HepG2 (cell line): ENCODE results near the gene PRKAR1B. TPM values are rescaled to one million over a fixed set of nuclear protein-coding genes. Genes with fewer than 3 reads are reported as not detected.

Source experiments
- ATF7 ChIP-seq, 2 experiments: fragments of 450-650 bp in 1 of 2; sonication (generic) in 1 of 2; formaldehyde crosslinking in 1 of 2; IDR thresholded peaks; 2 replicates each; pipeline versions ENCODE4 v1.4.0 to v1.6.1; 2016 to 2020; ENCODE audit warnings: antibody characterized with exemption in 1 of 2, mild to moderate bottlenecking in 1 of 2, missing genetic modification reagents in 1 of 2
- CCDC6 ChIP-seq: sonication (generic); formaldehyde crosslinking; IDR thresholded peaks from 2 replicates; pipeline ENCODE4 v1.8.1; 2022; ENCODE audit warnings: mild to moderate bottlenecking, missing genetic modification reagents, moderate library complexity
- GABPB1 ChIP-seq: IDR thresholded peaks from 2 replicates; pipeline ENCODE4 v1.6.1; 2016; ENCODE audit warnings: mild to moderate bottlenecking, missing genetic modification reagents, moderate library complexity, missing compliant biosample characterization
- GLI4 ChIP-seq: sonication (generic); formaldehyde crosslinking; IDR thresholded peaks from 2 replicates; pipeline ENCODE4 v1.5.1; 2020; ENCODE audit warnings: missing genetic modification reagents, mild to moderate bottlenecking, moderate library complexity, borderline replicate concordance
- KLF6 ChIP-seq: IDR thresholded peaks from 2 replicates; pipeline ENCODE4 v1.8.0; 2016; ENCODE audit warnings: missing biosample characterization, missing genetic modification reagents
- MAFG ChIP-seq: sonication (generic); formaldehyde crosslinking; IDR thresholded peaks from 2 replicates; pipeline ENCODE4 v1.5.1; 2020; ENCODE audit warnings: mild to moderate bottlenecking, missing genetic modification reagents
- MAFK ChIP-seq, 2 experiments: IDR thresholded peaks in 1 of 2; conservative IDR thresholded peaks in 1 of 2; 2 replicates each; pipeline ENCODE4 v1.6.1; 2011; ENCODE audit warnings: improper control_type of control experiment in 2 of 2, low read length in 2 of 2
- MED8 ChIP-seq: sonication (generic); formaldehyde crosslinking; IDR thresholded peaks from 2 replicates; pipeline ENCODE4 v1.8.1; 2023; ENCODE audit warnings: mild to moderate bottlenecking, missing genetic modification reagents; ENCODE audit not compliant: insufficient replicate concordance
- MEIS1 ChIP-seq: sonication (generic); formaldehyde crosslinking; IDR thresholded peaks from 2 replicates; pipeline ENCODE4 v1.9.0; 2021; ENCODE audit warnings: mild to moderate bottlenecking, missing genetic modification reagents, moderate library complexity, borderline replicate concordance
- NFE2 ChIP-seq: sonication (generic); formaldehyde crosslinking; IDR thresholded peaks from 2 replicates; pipeline ENCODE4 v1.4.0; 2020; ENCODE audit warnings: missing genetic modification reagents
- ZKSCAN8 ChIP-seq: IDR thresholded peaks from 2 replicates; pipeline ENCODE4 v1.6.1; 2016; ENCODE audit warnings: borderline replicate concordance, missing genetic modification reagents, missing compliant biosample characterization
- ZNF33B ChIP-seq: sonication (generic); formaldehyde crosslinking; IDR thresholded peaks from 2 replicates; pipeline ENCODE4 v1.5.1; 2020; ENCODE audit warnings: mild to moderate bottlenecking, missing genetic modification reagents
- ZNF382 ChIP-seq: sonication (generic); formaldehyde crosslinking; IDR thresholded peaks from 2 replicates; pipeline ENCODE4 v1.5.0; 2020; ENCODE audit warnings: missing genetic modification reagents, mild to moderate bottlenecking, borderline replicate concordance
- ZNF460 ChIP-seq: sonication (generic); formaldehyde crosslinking; IDR thresholded peaks from 2 replicates; pipeline ENCODE4 v1.5.1; 2020; ENCODE audit warnings: missing genetic modification reagents, mild to moderate bottlenecking, borderline replicate concordance
- polyA plus RNA-seq, 8 experiments: library from polyadenylated mRNA; depleted of rRNA in 3 of 8; stranded (reverse) in 7 of 8; unstranded in 1 of 8; fragments of >200 nt; fragmentation: Illumina TruSeq in 4 of 8; extraction: Trizol in 4 of 8; gene quantifications; 2 replicates each; pipeline versions ENCODE4 v1.2.1 to v1.2.3, GENCODE V29; 2011 to 2016; ENCODE audit warnings: low read depth in 4 of 8, missing spikeins in 1 of 8, mixed read lengths in 1 of 8; ENCODE audit not compliant: insufficient read depth in 1 of 8
- total RNA-seq, 5 experiments: library from RNA; depleted of rRNA; stranded (reverse); fragments of >200 nt; fragmentation: Illumina TruSeq; extraction: Trizol; gene quantifications; 2 replicates each; pipeline ENCODE4 v1.2.3, GENCODE V29; 2016; ENCODE audit warnings: low read depth in 1 of 5
- TF ChIP-seq, protein P1 (sequence below), 2 experiments: sonication (generic) in 1 of 2; formaldehyde crosslinking in 1 of 2; IDR thresholded peaks; 2 replicates each; pipeline versions ENCODE4 v1.4.0 to v1.6.1; 2016 to 2020; ENCODE audit warnings: borderline replicate concordance in 1 of 2, low read depth in 1 of 2, mild to moderate bottlenecking in 1 of 2, missing genetic modification reagents in 1 of 2
- TF ChIP-seq, protein P2 (sequence below): IDR thresholded peaks from 2 replicates; pipeline ENCODE4 v1.6.1; 2016; ENCODE audit warnings: low read depth, borderline replicate concordance
- TF ChIP-seq, protein P3 (sequence below): sonication (generic); formaldehyde crosslinking; IDR thresholded peaks from 2 replicates; pipeline ENCODE4 v1.8.0; 2022; ENCODE audit warnings: mild to moderate bottlenecking, missing genetic modification reagents
- TF ChIP-seq, protein P4 (sequence below): sonication (generic); formaldehyde crosslinking; IDR thresholded peaks from 2 replicates; pipeline ENCODE4 v1.4.0; 2020; ENCODE audit warnings: low read depth, mild to moderate bottlenecking, missing genetic modification reagents
- TF ChIP-seq, protein P5 (sequence below): IDR thresholded peaks from 2 replicates; pipeline ENCODE4 v1.6.1; 2016; ENCODE audit warnings: control low read depth

Gene PRKAR1B
- total and polyA plus RNA-seq, 2 of the 13 experiments (the other 11 are each of a cell fraction or from before 2014, with no cell fraction given) = 7.9 to 28.2 TPM

DNA sequence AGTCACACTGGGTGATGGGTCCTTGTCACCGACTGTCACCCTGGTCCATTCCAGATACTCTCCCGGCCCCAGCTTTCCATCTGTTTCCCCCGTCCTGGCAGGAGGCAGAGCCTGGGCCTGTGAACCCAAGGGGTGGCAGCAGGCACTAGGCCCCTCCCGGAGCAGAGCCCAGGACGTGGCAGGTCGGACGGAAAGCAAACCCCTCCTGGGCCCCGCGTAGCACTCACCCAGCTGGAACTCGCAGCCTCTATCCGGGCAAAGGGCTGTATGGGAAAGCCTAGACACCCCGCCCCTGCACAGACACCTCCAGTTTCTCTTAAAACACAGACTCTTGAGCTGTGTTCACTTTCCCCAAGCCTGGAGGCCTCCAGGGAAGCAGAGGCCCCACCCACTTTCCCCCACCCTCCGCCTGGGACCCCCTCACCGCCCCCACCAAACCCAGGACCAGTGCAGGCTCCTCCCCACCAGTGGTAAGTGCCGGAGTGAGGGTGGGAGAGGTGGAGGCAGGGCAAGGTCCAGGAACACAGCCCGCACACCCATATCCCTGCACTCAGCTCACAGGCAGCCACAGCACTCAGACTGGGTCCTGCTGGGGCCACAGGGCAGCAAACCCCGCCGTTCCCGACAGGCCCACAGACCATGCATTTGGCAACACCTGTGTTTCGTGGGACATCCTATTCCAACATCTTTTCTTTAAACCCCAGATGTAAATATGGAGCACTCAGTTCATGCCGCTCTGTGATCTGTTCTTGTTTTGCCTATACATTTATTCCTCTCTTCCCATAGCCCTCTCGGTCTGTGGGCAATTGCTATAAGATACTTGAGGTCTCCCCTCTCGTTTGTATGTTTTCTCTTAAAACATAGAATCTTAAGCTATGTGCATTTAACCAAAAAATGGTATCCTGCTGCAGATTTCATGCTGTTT, 109.2 kb downstream of the PRKAR1B start (continued):
- TF ChIP-seq, protein P1, sequence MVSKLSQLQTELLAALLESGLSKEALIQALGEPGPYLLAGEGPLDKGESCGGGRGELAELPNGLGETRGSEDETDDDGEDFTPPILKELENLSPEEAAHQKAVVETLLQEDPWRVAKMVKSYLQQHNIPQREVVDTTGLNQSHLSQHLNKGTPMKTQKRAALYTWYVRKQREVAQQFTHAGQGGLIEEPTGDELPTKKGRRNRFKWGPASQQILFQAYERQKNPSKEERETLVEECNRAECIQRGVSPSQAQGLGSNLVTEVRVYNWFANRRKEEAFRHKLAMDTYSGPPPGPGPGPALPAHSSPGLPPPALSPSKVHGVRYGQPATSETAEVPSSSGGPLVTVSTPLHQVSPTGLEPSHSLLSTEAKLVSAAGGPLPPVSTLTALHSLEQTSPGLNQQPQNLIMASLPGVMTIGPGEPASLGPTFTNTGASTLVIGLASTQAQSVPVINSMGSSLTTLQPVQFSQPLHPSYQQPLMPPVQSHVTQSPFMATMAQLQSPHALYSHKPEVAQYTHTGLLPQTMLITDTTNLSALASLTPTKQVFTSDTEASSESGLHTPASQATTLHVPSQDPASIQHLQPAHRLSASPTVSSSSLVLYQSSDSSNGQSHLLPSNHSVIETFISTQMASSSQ (IDR thresholded peaks at IDR 0.05; ENCODE audit: low read depth) = no peak
- TF ChIP-seq, protein P1 (CRISPR knock-in tag; IDR thresholded peaks at IDR 0.05; ENCODE audit: borderline replicate concordance) = no peak; the same call in 1 of the 2 replicates
- TF ChIP-seq MAFG (no peak), ZNF382 (CRISPR knock-in tag) (no peak), ATF7 (IDR thresholded peaks at IDR 0.05) (no peak), ATF7 (CRISPR knock-in tag; IDR thresholded peaks at IDR 0.05) (no peak; the same call in 1 of the 2 replicates), ZNF33B (CRISPR knock-in tag) (no peak), ZKSCAN8 (CRISPR knock-in tag) (no peak), MED8 (CRISPR knock-in tag) (no peak), GABPB1 (CRISPR knock-in tag) (no peak), MEIS1 (CRISPR knock-in tag) (peak; percentile 54; the same call in 1 of the 2 replicates), KLF6 (CRISPR knock-in tag) (no peak), GLI4 (CRISPR knock-in tag) (0 out of 2 replicates have a peak, but pooled peaks have one; percentile 47), MAFK (conservative IDR thresholded peaks at IDR 0.05 in 1 of 2, IDR thresholded peaks at IDR 0.05 in 1 of 2; ENCODE audit: low read length in 2 of 2) (no peak), ZNF460 (no peak), NFE2 (CRISPR knock-in tag) (no peak), CCDC6 (no peak)
- TF ChIP-seq, protein P2, sequence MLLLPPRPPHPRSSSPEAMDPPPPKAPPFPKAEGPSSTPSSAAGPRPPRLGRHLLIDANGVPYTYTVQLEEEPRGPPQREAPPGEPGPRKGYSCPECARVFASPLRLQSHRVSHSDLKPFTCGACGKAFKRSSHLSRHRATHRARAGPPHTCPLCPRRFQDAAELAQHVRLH (CRISPR knock-in tag) = no peak
- TF ChIP-seq, protein P3, sequence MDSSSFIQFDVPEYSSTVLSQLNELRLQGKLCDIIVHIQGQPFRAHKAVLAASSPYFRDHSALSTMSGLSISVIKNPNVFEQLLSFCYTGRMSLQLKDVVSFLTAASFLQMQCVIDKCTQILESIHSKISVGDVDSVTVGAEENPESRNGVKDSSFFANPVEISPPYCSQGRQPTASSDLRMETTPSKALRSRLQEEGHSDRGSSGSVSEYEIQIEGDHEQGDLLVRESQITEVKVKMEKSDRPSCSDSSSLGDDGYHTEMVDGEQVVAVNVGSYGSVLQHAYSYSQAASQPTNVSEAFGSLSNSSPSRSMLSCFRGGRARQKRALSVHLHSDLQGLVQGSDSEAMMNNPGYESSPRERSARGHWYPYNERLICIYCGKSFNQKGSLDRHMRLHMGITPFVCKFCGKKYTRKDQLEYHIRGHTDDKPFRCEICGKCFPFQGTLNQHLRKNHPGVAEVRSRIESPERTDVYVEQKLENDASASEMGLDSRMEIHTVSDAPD (CRISPR knock-in tag) = no peak
- TF ChIP-seq, protein P4, sequence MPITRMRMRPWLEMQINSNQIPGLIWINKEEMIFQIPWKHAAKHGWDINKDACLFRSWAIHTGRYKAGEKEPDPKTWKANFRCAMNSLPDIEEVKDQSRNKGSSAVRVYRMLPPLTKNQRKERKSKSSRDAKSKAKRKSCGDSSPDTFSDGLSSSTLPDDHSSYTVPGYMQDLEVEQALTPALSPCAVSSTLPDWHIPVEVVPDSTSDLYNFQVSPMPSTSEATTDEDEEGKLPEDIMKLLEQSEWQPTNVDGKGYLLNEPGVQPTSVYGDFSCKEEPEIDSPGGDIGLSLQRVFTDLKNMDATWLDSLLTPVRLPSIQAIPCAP (CRISPR knock-in tag) = no peak
- TF ChIP-seq, protein P5, sequence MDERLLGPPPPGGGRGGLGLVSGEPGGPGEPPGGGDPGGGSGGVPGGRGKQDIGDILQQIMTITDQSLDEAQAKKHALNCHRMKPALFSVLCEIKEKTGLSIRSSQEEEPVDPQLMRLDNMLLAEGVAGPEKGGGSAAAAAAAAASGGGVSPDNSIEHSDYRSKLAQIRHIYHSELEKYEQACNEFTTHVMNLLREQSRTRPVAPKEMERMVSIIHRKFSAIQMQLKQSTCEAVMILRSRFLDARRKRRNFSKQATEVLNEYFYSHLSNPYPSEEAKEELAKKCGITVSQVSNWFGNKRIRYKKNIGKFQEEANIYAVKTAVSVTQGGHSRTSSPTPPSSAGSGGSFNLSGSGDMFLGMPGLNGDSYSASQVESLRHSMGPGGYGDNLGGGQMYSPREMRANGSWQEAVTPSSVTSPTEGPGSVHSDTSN (CRISPR knock-in tag) = no peak
